H1 (cell line): ENCODE results near the gene ZNF320. TPM values are rescaled to one million over a fixed set of nuclear protein-coding genes. Genes with fewer than 3 reads are reported as not detected.
"Not testable (repeated sequence)": the region's sequence is repeated elsewhere in the genome, so short reads cannot be mapped to it uniquely, and the experiment has no call there.

Experiments used
- CTCF ChIA-PET: fragments of 300-600 bp; sonication (Branson Sonifier 250); formaldehyde crosslinking; loops from one replicate; lab custom pipeline; 2021; ENCODE audit not compliant: partially characterized antibody; lab: Charles Lee
- POLR2A ChIA-PET: fragments of 300-600 bp; sonication (Branson Sonifier 250); formaldehyde crosslinking; loops from one replicate; lab custom pipeline; 2021; ENCODE audit warnings: inconsistent platforms; ENCODE audit not compliant: partially characterized antibody; lab: Charles Lee
- DNase-seq, 2 experiments: peaks; one replicate each; pipeline versions ENCODE4 v3.0.0 to v3.0.0-alpha.2; 2010 to 2022; ENCODE audit warnings: low spot score in 2 of 2, low read depth in 1 of 2, mixed read lengths in 1 of 2
- FAIRE-seq: peaks from 2 replicates; lab custom pipeline; 2011; peaks lifted over from hg19 to GRCh38; lab: Jason Lieb, UNC
- H2AFZ ChIP-seq: 2 replicates; pipeline ENCODE4 v1.8.1; 2012; ENCODE audit warnings: low read length, inconsistent platforms
- H2AK5ac ChIP-seq: 2 replicates; pipeline ENCODE4 v1.6.1; 2013; ENCODE audit warnings: low read depth, low read length
- H2BK120ac ChIP-seq: replicated peaks from 2 replicates; pipeline ENCODE3; 2013; ENCODE audit warnings: low read depth, low read length, inconsistent platforms
- H2BK12ac ChIP-seq: 2 replicates; pipeline ENCODE4 v1.6.1; 2013; ENCODE audit warnings: low read depth, low read length
- H2BK15ac ChIP-seq: 2 replicates; pipeline ENCODE4 v1.6.1; 2013; ENCODE audit warnings: low read length
- H2BK20ac ChIP-seq: 2 replicates; pipeline ENCODE4 v1.6.1; 2013; ENCODE audit warnings: low read length
- H2BK5ac ChIP-seq: 2 replicates; pipeline ENCODE4 v1.6.1; 2013; ENCODE audit warnings: low read depth, low read length
- H3K14ac ChIP-seq: 2 replicates; pipeline ENCODE4 v1.6.1; 2013; ENCODE audit warnings: inconsistent platforms; ENCODE audit not compliant: insufficient read length
- H3K18ac ChIP-seq: 2 replicates; pipeline ENCODE4 v1.6.1; 2013; ENCODE audit warnings: low read length; ENCODE audit errors: extremely low read depth
- H3K23ac ChIP-seq: 2 replicates; pipeline ENCODE4 v1.6.1; 2013; ENCODE audit warnings: inconsistent platforms; ENCODE audit not compliant: insufficient read length
- H3K23me2 ChIP-seq: 2 replicates; pipeline ENCODE4 v1.6.1; 2013; ENCODE audit warnings: low read depth, low read length
- H3K27ac ChIP-seq: 2 replicates; pipeline ENCODE4 v1.6.1; 2011; ENCODE audit warnings: low read depth, low read length, inconsistent platforms
- H3K27me3 ChIP-seq, 4 experiments: replicated peaks in 1 of 4; 1 replicate in 1 of 4; 2 replicates in 3 of 4; pipeline versions ENCODE4 v1.6.1 to v1.8.1; 2011 to 2013; ENCODE audit warnings: low read length in 3 of 4, mild to moderate bottlenecking in 3 of 4, inconsistent platforms in 2 of 4, mixed read lengths in 2 of 4, moderate library complexity in 1 of 4; ENCODE audit not compliant: control insufficient read depth in 3 of 4, insufficient read depth in 3 of 4; ENCODE audit errors: extremely low read depth in 1 of 4
- H3K36me3 ChIP-seq, 4 experiments: 2 replicates each; pipeline versions ENCODE4 v1.6.1 to v1.8.1; 2011 to 2013; ENCODE audit warnings: mild to moderate bottlenecking in 4 of 4, low read length in 3 of 4, moderate library complexity in 2 of 4, control low read depth in 1 of 4, inconsistent platforms in 1 of 4; ENCODE audit not compliant: insufficient read depth in 4 of 4, control insufficient read depth in 2 of 4
- H3K4ac ChIP-seq: replicated peaks from 2 replicates; pipeline ENCODE3; 2013; ENCODE audit warnings: low read length, low read depth, mixed read lengths, inconsistent platforms; ENCODE audit not compliant: insufficient read length
- H3K4me1 ChIP-seq, 4 experiments: replicated peaks in 1 of 4; 1 replicate in 1 of 4; 2 replicates in 3 of 4; pipeline versions ENCODE4 v1.6.1 to v1.8.1; 2011 to 2013; ENCODE audit warnings: low read length in 3 of 4, inconsistent platforms in 2 of 4, mixed read lengths in 1 of 4; ENCODE audit not compliant: insufficient read depth in 4 of 4, control insufficient read depth in 3 of 4
- H3K4me2 ChIP-seq, 2 experiments: 2 replicates each; pipeline versions ENCODE4 v1.6.1 to v1.8.1; 2011 to 2013; ENCODE audit warnings: low read depth in 2 of 2, low read length in 2 of 2, control low read depth in 1 of 2, inconsistent platforms in 1 of 2, mild to moderate bottlenecking in 1 of 2; ENCODE audit not compliant: insufficient read depth in 1 of 2
- H3K4me3 ChIP-seq, 4 experiments: fragments of 200-600, 300-600 bp in 1 of 4; sonication (generic), shearing (Covaris generic), sonication (Bioruptor Twin) in 1 of 4; 2 replicates each; pipeline versions ENCODE4 v1.5.1 to v1.8.1; 2011 to 2016; ENCODE audit warnings: low read length in 4 of 4, low read depth in 3 of 4, control low read depth in 2 of 4, inconsistent platforms in 2 of 4, mild to moderate bottlenecking in 2 of 4, mixed read lengths in 1 of 4, moderate library complexity in 1 of 4; ENCODE audit not compliant: insufficient read depth in 2 of 4; ENCODE audit errors: extremely low read depth in 1 of 4
- H3K56ac ChIP-seq: replicated peaks from 2 replicates; pipeline ENCODE3; 2013; ENCODE audit warnings: low read depth, mild to moderate bottlenecking, mixed read lengths, low read length, inconsistent platforms; ENCODE audit not compliant: insufficient read length
- H3K79me1 ChIP-seq: 2 replicates; pipeline ENCODE4 v1.6.1; 2013; ENCODE audit warnings: low read depth, low read length, control low read depth
- H3K79me2 ChIP-seq, 2 experiments: 2 replicates each; pipeline versions ENCODE4 v1.6.1 to v1.8.1; 2012 to 2013; ENCODE audit warnings: low read length in 2 of 2, mild to moderate bottlenecking in 2 of 2, inconsistent platforms in 1 of 2; ENCODE audit not compliant: insufficient read depth in 2 of 2, control insufficient read depth in 1 of 2
- H3K9ac ChIP-seq, 4 experiments: replicated peaks in 1 of 4; 1 replicate in 1 of 4; 2 replicates in 3 of 4; pipeline versions ENCODE4 v1.6.1 to v1.8.1; 2011 to 2013; ENCODE audit warnings: low read depth in 3 of 4, low read length in 3 of 4, control low read depth in 2 of 4, mild to moderate bottlenecking in 2 of 4, moderate library complexity in 2 of 4, inconsistent platforms in 1 of 4; ENCODE audit errors: extremely low read depth in 1 of 4
- H3K9me3 ChIP-seq, 2 experiments: 2 replicates each; pipeline versions ENCODE4 v1.6.1 to v1.8.1; 2012 to 2013; ENCODE audit warnings: mild to moderate bottlenecking in 2 of 2, moderate library complexity in 2 of 2, control low read depth in 1 of 2, inconsistent platforms in 1 of 2, low read depth in 1 of 2, low read length in 1 of 2, mixed read lengths in 1 of 2; ENCODE audit not compliant: insufficient read depth in 2 of 2
- H4K20me1 ChIP-seq, 2 experiments: replicated peaks in 1 of 2; 2 replicates each; pipeline versions ENCODE3 to v1.8.1; 2011 to 2013; ENCODE audit warnings: inconsistent platforms in 2 of 2, low read length in 2 of 2, mild to moderate bottlenecking in 1 of 2; ENCODE audit not compliant: insufficient read depth in 2 of 2, control insufficient read depth in 1 of 2
- H4K5ac ChIP-seq: 2 replicates; pipeline ENCODE4 v1.6.1; 2013; ENCODE audit warnings: low read length, low read depth, mixed read lengths, inconsistent platforms; ENCODE audit not compliant: insufficient read length
- H4K8ac ChIP-seq: 2 replicates; pipeline ENCODE4 v1.8.0; 2013; ENCODE audit warnings: mild to moderate bottlenecking, moderate library complexity, low read length, inconsistent platforms; ENCODE audit not compliant: insufficient read depth; ENCODE audit errors: extremely low read depth
- H4K91ac ChIP-seq: replicated peaks from 2 replicates; pipeline ENCODE3; 2013; ENCODE audit warnings: low read length, mixed read lengths, inconsistent platforms; ENCODE audit not compliant: insufficient read length
- BCL11A ChIP-seq, 2 experiments: IDR thresholded peaks; one replicate each; pipeline ENCODE4 v1.6.1; 2011; ENCODE audit warnings: low read depth in 2 of 2, low read length in 2 of 2, mild to moderate bottlenecking in 2 of 2
- CHD1 ChIP-seq: IDR thresholded peaks from 2 replicates; pipeline ENCODE4 v1.6.1; 2012; ENCODE audit warnings: low read depth, low read length, improper control_type of control experiment
- HDAC2 ChIP-seq, 2 experiments: fragments of 300-600 bp in 1 of 2; sonication (generic) in 1 of 2; IDR thresholded peaks; 2 replicates each; pipeline ENCODE4 v1.6.1; 2011 to 2012; ENCODE audit warnings: low read depth in 2 of 2, low read length in 2 of 2, mild to moderate bottlenecking in 2 of 2, moderate library complexity in 2 of 2, borderline replicate concordance in 1 of 2, inconsistent platforms in 1 of 2
- KDM5A ChIP-seq: fragments of 200-600 bp; IDR thresholded peaks from 2 replicates; pipeline ENCODE4 v1.7.1; 2012; ENCODE audit warnings: mild to moderate bottlenecking, low read length, inconsistent platforms, mixed read lengths
- MAFK ChIP-seq: IDR thresholded peaks from 2 replicates; pipeline ENCODE4 v1.6.1; 2012; ENCODE audit warnings: low read depth, mild to moderate bottlenecking, improper control_type of control experiment, low read length
- SIRT6 ChIP-seq: IDR thresholded peaks from one replicate; pipeline ENCODE4 v1.7.1; 2012; ENCODE audit warnings: low read length, inconsistent platforms
- TAF1 ChIP-seq: IDR thresholded peaks from 2 replicates; pipeline ENCODE4 v1.6.1; 2011; ENCODE audit warnings: mild to moderate bottlenecking, low read depth, low read length
- WGBS, 2 experiments: shearing (Covaris generic) in 1 of 2; methylation state at CpG; one replicate each; pipeline versions ENCODE4 v1.1.6 to v1.1.7; 2013 to 2015; ENCODE audit warnings: low lambda C conversion rate in 2 of 2, mixed read lengths in 2 of 2, inconsistent platforms in 1 of 2, low coverage in 1 of 2, missing lambda C conversion rate in 1 of 2; ENCODE audit not compliant: insufficient replicate concordance in 2 of 2, insufficient coverage in 1 of 2, insufficient read length in 1 of 2; ENCODE audit errors: extremely low coverage in 1 of 2, missing lambda C conversion rate in 1 of 2; 5-methylcytosine and 5-hydroxymethylcytosine counted together
- polyA plus RNA-seq, 7 experiments: library from polyadenylated mRNA; depleted of rRNA in 3 of 7; stranded (reverse) in 5 of 7; unstranded in 2 of 7; fragments of >200 nt in 5 of 7; fragments of 200-250 nt in 2 of 7; gene quantifications; 1 replicate in 5 of 7; 2 replicates in 1 of 7; 4 replicates in 1 of 7; pipeline versions ENCODE4 v1.2.1 to v1.2.3, GENCODE V29; 2011 to 2013; ENCODE audit warnings: missing spikeins in 2 of 7, mixed read lengths in 2 of 7
- total RNA-seq: library from RNA; stranded (reverse); fragmentation: NEBNext Ultra II Directional; extraction: Animal tissue kit (Norgen Biotek cat#: 25700); gene quantifications from 2 replicates; pipeline ENCODE4 v1.2.1, GENCODE V29; 2021

Gene ZNF320
- total and polyA plus RNA-seq, 2 of the 8 experiments (the other 6 are each of a cell fraction or from before 2014, with no cell fraction given), result 20.6 to 26.8 TPM

DNA sequence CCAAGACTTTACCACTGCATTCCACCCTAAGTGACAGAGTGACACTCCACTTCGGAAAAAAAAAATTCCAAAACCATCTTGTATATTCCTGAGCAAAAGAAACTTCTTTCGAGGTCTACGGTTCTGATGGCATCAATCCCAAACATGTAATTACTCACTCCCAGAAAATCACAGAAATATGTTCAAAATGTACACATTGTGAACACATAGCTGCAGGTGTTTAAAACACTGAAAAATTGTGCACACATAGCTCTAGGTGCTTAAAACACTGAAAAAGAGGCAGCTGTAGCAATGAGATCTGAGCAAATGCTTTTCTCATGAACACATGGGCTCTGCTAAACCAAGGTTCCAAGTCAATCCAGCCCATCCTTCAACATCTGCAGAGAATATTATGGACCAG, 26.0 kb downstream of the ZNF320 start (continued):
- no peak for TF ChIP-seq BCL11A (IDR thresholded peaks at IDR 0.05; ENCODE audit: low read depth in 2 of 2, low read length in 2 of 2)
- TF ChIP-seq SIRT6, result no peak
- no peak for TF ChIP-seq KDM5A
- TF ChIP-seq TAF1, result no peak
- TF ChIP-seq CHD1, result no peak
- no peak for TF ChIP-seq MAFK
- no peak for TF ChIP-seq HDAC2 (IDR thresholded peaks at IDR 0.05; ENCODE audit: borderline replicate concordance in 1 of 2, low read depth in 2 of 2, low read length in 2 of 2)

DNA sequence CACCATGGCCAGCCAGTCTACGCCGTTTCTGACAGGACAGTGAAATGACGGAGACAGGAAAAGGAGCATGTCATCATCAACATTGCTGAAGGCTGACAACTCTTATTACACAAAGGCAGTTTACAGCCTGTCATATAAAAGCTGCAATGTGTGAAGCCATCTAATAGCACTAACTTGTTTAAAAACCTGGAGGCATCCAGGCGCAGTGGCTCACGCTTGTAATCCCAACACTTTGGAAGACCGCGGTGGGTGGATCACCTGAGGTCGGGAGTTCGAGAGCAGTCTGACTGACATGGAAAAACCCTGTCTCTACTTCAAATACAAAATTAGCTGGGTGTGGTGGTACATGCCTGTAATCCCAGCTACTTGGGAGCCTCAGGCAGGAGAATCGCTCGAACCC, 29.4 kb downstream of the ZNF320 start:
- H3K9me3 ChIP-seq, H3K4me3 ChIP-seq, POLR2A ChIA-PET, H4K8ac ChIP-seq, H3K79me2 ChIP-seq, H3K23me2 ChIP-seq, H3K27me3 ChIP-seq, H2AK5ac ChIP-seq, CTCF ChIA-PET, H3K27ac ChIP-seq, H3K4me1 ChIP-seq, H3K56ac ChIP-seq, H3K9ac ChIP-seq, H2BK15ac ChIP-seq, H3K23ac ChIP-seq, H2BK120ac ChIP-seq, H2BK12ac ChIP-seq, H3K4me2 ChIP-seq, H4K5ac ChIP-seq, H4K91ac ChIP-seq, H2AFZ ChIP-seq, H3K18ac ChIP-seq, H2BK20ac ChIP-seq, H4K20me1 ChIP-seq, H3K79me1 ChIP-seq, H2BK5ac ChIP-seq, H3K14ac ChIP-seq, H3K36me3 ChIP-seq, H3K4ac ChIP-seq, DNase-seq: not testable (repeated sequence)
- peak; percentile 24 for FAIRE-seq
- 95% methylated on average over 11 of the region's 11 CpGs; no CpG with 5 or more reads in 1 of the 2 experiments for WGBS, 2 experiments
